ENCODE data around the gene LOC128125822.
"Not testable (repeated sequence)": the region's sequence is repeated elsewhere in the genome, so short reads cannot be mapped to it uniquely, and the experiment has no call there.

The LOC128125822 gene

DNA sequence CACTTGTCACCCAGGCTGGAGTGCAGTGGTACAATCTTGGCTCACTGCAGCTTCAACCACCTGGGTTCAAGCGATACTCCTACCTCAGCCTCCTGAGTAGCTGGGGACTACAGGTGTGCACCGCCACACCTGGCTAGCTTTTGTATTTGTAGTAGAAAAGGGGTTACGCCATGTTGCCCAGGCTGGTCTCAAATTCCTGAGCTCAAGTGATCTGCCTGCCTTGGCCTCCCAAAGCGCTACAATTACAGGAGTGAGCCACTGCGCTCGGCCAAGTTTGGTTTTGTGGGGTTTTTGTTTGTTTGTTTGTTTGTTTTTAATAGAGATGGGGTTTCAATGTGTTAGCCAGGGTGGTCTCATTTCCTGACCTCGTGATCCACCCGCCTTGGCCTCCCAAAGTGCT, 12.3 kb downstream of the LOC128125822 start:
- peaks cover 0 to 18% (median 0%) of the 10 kb centered on the region in 3 donors for H3K36me3 ChIP-seq
- H3K9me3 ChIP-seq = no peaks in the 10 kb centered on the region
- no peak overlapping the region for H3K4me3 ChIP-seq
- no peaks in the 10 kb centered on the region for H3K4me1 ChIP-seq
- TF ChIP-seq, protein P1, sequence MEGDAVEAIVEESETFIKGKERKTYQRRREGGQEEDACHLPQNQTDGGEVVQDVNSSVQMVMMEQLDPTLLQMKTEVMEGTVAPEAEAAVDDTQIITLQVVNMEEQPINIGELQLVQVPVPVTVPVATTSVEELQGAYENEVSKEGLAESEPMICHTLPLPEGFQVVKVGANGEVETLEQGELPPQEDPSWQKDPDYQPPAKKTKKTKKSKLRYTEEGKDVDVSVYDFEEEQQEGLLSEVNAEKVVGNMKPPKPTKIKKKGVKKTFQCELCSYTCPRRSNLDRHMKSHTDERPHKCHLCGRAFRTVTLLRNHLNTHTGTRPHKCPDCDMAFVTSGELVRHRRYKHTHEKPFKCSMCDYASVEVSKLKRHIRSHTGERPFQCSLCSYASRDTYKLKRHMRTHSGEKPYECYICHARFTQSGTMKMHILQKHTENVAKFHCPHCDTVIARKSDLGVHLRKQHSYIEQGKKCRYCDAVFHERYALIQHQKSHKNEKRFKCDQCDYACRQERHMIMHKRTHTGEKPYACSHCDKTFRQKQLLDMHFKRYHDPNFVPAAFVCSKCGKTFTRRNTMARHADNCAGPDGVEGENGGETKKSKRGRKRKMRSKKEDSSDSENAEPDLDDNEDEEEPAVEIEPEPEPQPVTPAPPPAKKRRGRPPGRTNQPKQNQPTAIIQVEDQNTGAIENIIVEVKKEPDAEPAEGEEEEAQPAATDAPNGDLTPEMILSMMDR (IDR thresholded peaks at IDR 0.05) = no peak
- TF ChIP-seq POLR2A (IDR thresholded peaks at IDR 0.05) = no peak
- no peak overlapping the region for H3K27ac ChIP-seq
- DNase-seq = no peak
- no peaks in the 10 kb centered on the region for H3K27me3 ChIP-seq

DNA sequence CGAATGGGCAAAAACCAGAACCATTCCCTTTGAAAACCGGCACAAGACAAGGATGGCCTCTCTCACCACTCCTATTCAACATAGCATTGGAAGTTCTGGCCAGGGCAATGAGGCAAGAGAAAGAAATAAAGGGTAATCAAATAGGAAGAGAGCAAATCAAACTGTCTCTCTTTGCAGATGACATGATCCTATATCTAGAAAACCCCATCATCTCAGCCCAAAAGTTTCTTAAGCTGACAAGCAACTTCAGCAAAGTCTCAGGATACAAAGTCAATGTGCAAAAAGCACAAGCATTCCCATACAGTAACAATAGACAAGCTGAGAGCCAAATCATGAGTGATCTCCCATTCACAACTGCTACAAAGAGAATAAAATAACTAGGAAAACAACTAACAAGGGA, 13.4 kb downstream of the LOC128125822 start:
- not testable (repeated sequence) for DNase-seq

DNA sequence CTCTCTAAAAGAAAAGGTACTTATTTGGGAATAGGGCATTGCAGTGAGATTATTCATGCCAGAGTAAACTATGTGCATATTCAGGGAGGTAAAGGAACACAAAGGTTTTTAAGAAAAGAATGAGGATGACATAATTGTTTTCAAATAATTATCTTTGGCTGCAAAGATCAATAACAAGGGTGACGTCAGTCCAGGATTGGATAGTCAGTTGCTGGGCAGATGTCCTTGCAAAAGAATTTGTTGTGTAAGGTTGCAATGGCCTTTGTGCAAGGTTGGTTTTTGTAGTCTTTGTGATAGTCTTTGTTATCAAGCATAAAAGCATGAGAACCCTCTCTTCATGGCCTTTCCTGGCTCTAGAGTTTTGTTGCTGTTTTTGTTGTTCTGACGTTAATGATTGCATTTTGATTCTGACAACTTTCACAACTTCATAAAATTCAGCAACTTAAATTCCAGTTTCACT, 17.7 kb downstream of the LOC128125822 start:
- no peaks in the 10 kb centered on the region for H3K4me1 ChIP-seq
- H3K27me3 ChIP-seq = no peaks in the 10 kb centered on the region
- H3K9me3 ChIP-seq = no peaks in the 10 kb centered on the region
- TF ChIP-seq, protein P1 (IDR thresholded peaks at IDR 0.05) = no peak
- H3K36me3 ChIP-seq = no peaks in the 10 kb centered on the region
- DNase-seq = no peak
- H3K27ac ChIP-seq = no peak overlapping the region
- H3K4me3 ChIP-seq = no peak overlapping the region

More for the DNA sequence above, 13.4 kb downstream of the LOC128125822 start:
- not testable (repeated sequence) for H3K36me3 ChIP-seq, H3K9me3 ChIP-seq, H3K27ac ChIP-seq, H3K4me1 ChIP-seq, H3K4me3 ChIP-seq, H3K27me3 ChIP-seq

- Histone ChIP-seq H3K27ac (no peak overlapping the region), H3K4me1 (no peaks in the 10 kb centered on the region), H3K4me3 (no peak overlapping the region), H3K9me3 (no peaks in the 10 kb centered on the region), H3K36me3 (no peaks in the 10 kb centered on the region), H3K27me3 (no peaks in the 10 kb centered on the region)
- no peak for DNase-seq
- TF ChIP-seq POLR2A (IDR thresholded peaks at IDR 0.05) = no peak
- TF ChIP-seq, protein P1 (IDR thresholded peaks at IDR 0.05) = no peak
Measured at GRCh38 chr6:63592886-63593285, 20.6 kb downstream of the LOC128125822 start.

DNA sequence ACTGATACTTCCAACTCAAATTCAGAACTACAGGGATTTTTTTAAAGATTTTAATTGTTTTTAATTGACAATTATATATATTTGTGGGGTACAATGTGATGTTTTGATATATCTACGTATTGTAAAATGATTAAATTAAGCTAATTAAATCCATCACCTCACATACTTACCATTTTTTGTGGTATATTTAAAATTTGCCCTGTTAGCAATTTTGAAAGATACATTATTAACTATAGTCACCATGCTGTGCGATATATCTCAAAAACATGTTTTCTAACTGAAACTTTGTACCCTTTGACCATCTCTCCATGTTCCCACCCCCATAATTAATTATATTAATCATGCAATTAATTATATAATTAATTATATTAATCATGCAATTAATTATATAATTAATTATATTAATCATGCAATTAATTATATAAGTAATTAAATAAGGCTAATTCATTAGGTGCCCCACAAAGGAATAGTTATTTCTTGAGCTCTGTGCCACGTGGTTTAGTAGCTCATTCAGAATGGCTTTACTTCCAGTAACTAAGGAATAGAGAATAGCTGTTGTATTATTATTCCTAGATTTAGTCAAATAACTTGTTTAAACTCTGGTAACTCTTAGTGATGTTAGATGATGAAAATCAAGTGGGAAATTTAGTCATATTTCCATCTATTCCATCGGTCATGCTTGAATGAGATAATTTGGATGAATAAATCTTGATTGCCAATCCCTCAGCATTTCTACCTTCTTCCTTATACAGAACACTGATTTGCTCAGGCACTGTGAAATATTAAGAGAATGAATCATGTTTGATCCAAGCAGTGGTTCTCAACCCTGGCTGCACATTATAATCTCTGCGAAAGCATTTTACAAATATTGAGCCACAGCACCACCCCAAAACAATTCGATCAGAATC, 25.1 kb downstream of the LOC128125822 start:
- Histone ChIP-seq H3K4me1 (no peaks in the 10 kb centered on the region), H3K27ac (no peak overlapping the region)
- TF ChIP-seq, protein P1 (IDR thresholded peaks at IDR 0.05) = no peak
- TF ChIP-seq POLR2A (IDR thresholded peaks at IDR 0.05) = no peak

More for the DNA sequence above, 25.1 kb downstream of the LOC128125822 start:
- H3K9me3 ChIP-seq = no peaks in the 10 kb centered on the region
- H3K27me3 ChIP-seq = no peaks in the 10 kb centered on the region
- H3K4me3 ChIP-seq = peak overlapping the region in 2 of 4 donors; percentile 60 to 61
- no peaks in the 10 kb centered on the region for H3K36me3 ChIP-seq
- no peak for DNase-seq

Measured in Peyer's patch (tissue), 4 donors.